Measurements from ENCODE around the gene NSD1.
"Not testable (repeated sequence)": the region's sequence is repeated elsewhere in the genome, so short reads cannot be mapped to it uniquely, and the experiment has no call there.

NSD1 gene

GRCh38 chr5:177293819-177294581 is 160.4 kb downstream of the NSD1 start:
- no peak for DNase-seq

- no peak for DNase-seq
Measured at GRCh38 chr5:177294632-177295031, 161.1 kb downstream of the NSD1 start.

- DNase-seq = peak; percentile 56
Measured at GRCh38 chr5:177295924-177296323, 162.4 kb downstream of the NSD1 start.

- DNase-seq = no peak
Measured at GRCh38 chr5:177296581-177296980, 163.0 kb downstream of the NSD1 start.

GRCh38 chr5:177297922-177298321 is 164.3 kb downstream of the NSD1 start:
- no peak for DNase-seq

GRCh38 chr5:177299697-177300096 is 166.1 kb downstream of the NSD1 start:
- DNase-seq = no peak

GRCh38 chr5:177300236-177300880 is 166.8 kb downstream of the NSD1 start:
- peak; percentile 97 for DNase-seq

- no peak for DNase-seq
Measured at GRCh38 chr5:177300951-177301350, 167.4 kb downstream of the NSD1 start.

GRCh38 chr5:177301503-177302165 is 168.1 kb downstream of the NSD1 start:
- no peak for DNase-seq

- no peak for DNase-seq
Measured at GRCh38 chr5:177302354-177303110, 169.0 kb downstream of the NSD1 start.

GRCh38 chr5:177303121-177303924 is 169.8 kb downstream of the NSD1 start, which contains the start of the genes PRELID1 and RAB24:
Gene PRELID1, plus strand, starts transcription at chr5:177303799. Its CDS starts 187 bp downstream, at chr5:177303986.
Gene RAB24, minus strand, starts transcription at chr5:177303719. Its CDS starts 431 bp downstream, at chr5:177303288.
- DNase-seq = peak; percentile 95

GRCh38 chr5:177303925-177304391 is 170.4 kb downstream of the NSD1 start:
- DNase-seq = no peak

GRCh38 chr5:177304392-177305119 is 171.0 kb downstream of the NSD1 start:
- DNase-seq = no peak

- not testable (repeated sequence) for DNase-seq
Measured at GRCh38 chr5:177306103-177306640, 172.6 kb downstream of the NSD1 start.

- peak; percentile 95 for DNase-seq
Measured at GRCh38 chr5:177306674-177307543, 173.3 kb downstream of the NSD1 start.

- no peak for DNase-seq
Measured at GRCh38 chr5:177307544-177308363, 174.2 kb downstream of the NSD1 start.

GRCh38 chr5:177308740-177309139 is 175.2 kb downstream of the NSD1 start:
- no peak for DNase-seq

- peak; percentile 52 for DNase-seq
Measured at GRCh38 chr5:177309351-177310191, 176.0 kb downstream of the NSD1 start.
